Ishikawa (cell line): Measurements from ENCODE around the gene MARCO.

Experiments used
- CEBPB ChIP-seq: IDR thresholded peaks from 2 replicates; pipeline ENCODE4 v1.6.1; 2012
- CREB1 ChIP-seq: IDR thresholded peaks from 2 replicates; pipeline ENCODE4 v1.6.1; 2012; ENCODE audit warnings: low read depth
- EGR1 ChIP-seq: IDR thresholded peaks from 2 replicates; pipeline ENCODE4 v1.6.1; 2012
- EP300 ChIP-seq: IDR thresholded peaks from 2 replicates; pipeline ENCODE4 v1.6.1; 2012; ENCODE audit warnings: borderline replicate concordance
- FOXM1 ChIP-seq: IDR thresholded peaks from 2 replicates; pipeline ENCODE4 v1.6.1; 2012; ENCODE audit warnings: low read depth, borderline replicate concordance
- MAX ChIP-seq: IDR thresholded peaks from 2 replicates; pipeline ENCODE4 v1.6.1; 2012
- NFIC ChIP-seq: IDR thresholded peaks from 2 replicates; pipeline ENCODE4 v1.6.1; 2012
- RAD21 ChIP-seq: IDR thresholded peaks from 2 replicates; pipeline ENCODE4 v1.6.1; 2012; ENCODE audit warnings: low read depth
- REST ChIP-seq: IDR thresholded peaks from 2 replicates; pipeline ENCODE4 v1.6.1; 2012; ENCODE audit warnings: low read depth, mild to moderate bottlenecking
- TAF1 ChIP-seq: IDR thresholded peaks from 2 replicates; pipeline ENCODE4 v1.6.1; 2012; ENCODE audit warnings: low read depth, mild to moderate bottlenecking
- TCF12 ChIP-seq: IDR thresholded peaks from 2 replicates; pipeline ENCODE4 v1.6.1; 2012; ENCODE audit warnings: low read depth
- TEAD4 ChIP-seq: IDR thresholded peaks from 2 replicates; pipeline ENCODE4 v1.6.1; 2012
- USF1 ChIP-seq: IDR thresholded peaks from 2 replicates; pipeline ENCODE4 v1.6.1; 2012
- YY1 ChIP-seq: IDR thresholded peaks from 2 replicates; pipeline ENCODE4 v1.6.1; 2012; ENCODE audit warnings: low read depth
- ZBTB7A ChIP-seq: IDR thresholded peaks from 2 replicates; pipeline ENCODE4 v1.6.1; 2012; ENCODE audit warnings: low read depth

Gene MARCO

GRCh38 chr2:118907759-118908158, 34.2 kb upstream of the MARCO start:
- TF ChIP-seq ZBTB7A, result no peak
- TF ChIP-seq EP300, result no peak
- TF ChIP-seq NFIC, result no peak
- TF ChIP-seq USF1, result no peak
- no peak for TF ChIP-seq REST
- no peak for TF ChIP-seq FOXM1

DNA sequence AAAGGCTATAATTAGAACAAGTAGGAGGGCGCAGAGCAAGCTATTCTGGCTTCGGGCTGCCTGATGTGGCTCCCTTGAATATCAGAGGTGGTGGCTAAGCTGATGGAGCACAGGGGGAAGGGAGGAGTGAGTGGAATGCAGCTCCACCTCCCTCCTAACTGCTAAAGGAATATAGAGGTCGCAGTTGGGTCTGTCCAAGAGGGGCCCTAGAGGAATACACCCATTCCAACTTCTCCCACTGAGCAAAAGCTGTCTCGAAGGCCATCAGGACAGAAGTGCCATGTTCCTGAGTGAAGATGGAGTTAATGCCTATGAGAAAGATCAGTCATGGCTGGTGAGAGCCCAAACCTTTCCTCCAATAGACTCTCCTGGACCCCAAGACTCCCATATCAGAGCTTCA, 32.8 kb upstream of the MARCO start:
- no peak for TF ChIP-seq YY1
- no peak for TF ChIP-seq FOXM1
- TF ChIP-seq MAX, result no peak
- no peak for TF ChIP-seq EGR1
- no peak for TF ChIP-seq TEAD4
- no peak for TF ChIP-seq TAF1
- no peak for TF ChIP-seq ZBTB7A
- TF ChIP-seq EP300, result no peak
- TF ChIP-seq TCF12, result no peak
- no peak for TF ChIP-seq NFIC

GRCh38 chr2:118911166-118911856, 30.7 kb upstream of the MARCO start:
- no peak for TF ChIP-seq EP300

- TF ChIP-seq REST, result no peak
- no peak for TF ChIP-seq CEBPB
- no peak for TF ChIP-seq TCF12
- TF ChIP-seq MAX, result no peak
- TF ChIP-seq EGR1, result no peak
- no peak for TF ChIP-seq NFIC
- TF ChIP-seq RAD21, result no peak
- TF ChIP-seq TEAD4, result no peak
- TF ChIP-seq ZBTB7A, result no peak
- TF ChIP-seq FOXM1, result no peak
- no peak for TF ChIP-seq EP300
- TF ChIP-seq YY1, result no peak
- no peak for TF ChIP-seq CREB1
- no peak for TF ChIP-seq USF1
- TF ChIP-seq TAF1, result no peak
Measured at GRCh38 chr2:118911936-118912335, 30.1 kb upstream of the MARCO start.

DNA sequence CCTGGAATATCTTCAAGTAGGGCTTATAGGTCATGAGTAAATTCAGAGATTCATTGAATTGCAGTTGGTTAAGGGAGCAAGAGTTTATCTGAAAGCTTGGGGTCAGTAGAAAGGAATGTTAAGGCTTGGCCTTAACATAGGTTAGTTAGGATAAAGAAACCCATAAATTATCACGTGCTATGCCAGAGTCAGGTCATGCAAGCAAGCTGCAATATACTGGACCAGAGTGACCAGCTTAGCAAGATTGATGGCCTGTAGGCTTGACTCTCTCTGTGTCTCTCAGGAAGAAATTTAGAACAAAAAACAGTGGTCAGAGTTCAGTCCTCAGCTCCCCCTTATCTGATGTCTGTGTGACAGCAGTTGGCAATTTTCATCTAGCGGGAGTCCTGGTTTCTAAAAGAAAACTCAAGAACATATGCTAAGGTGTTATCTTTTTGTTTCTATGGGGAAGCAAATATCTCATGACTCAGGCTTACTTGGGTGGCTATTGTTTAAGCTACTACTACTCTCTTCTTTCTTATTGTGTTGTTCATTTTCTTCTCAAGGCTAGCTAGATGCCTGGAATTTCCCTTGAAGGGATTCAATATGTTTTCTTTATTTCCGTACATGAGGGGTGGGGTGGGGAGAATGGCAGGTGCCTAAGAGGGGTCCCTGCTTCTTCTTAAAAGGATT, 28.7 kb upstream of the MARCO start:
- TF ChIP-seq CEBPB (no peak), ZBTB7A (no peak), EGR1 (no peak), USF1 (no peak), YY1 (no peak)
